GM21723 (cell line): ENCODE data around the gene SIGLEC15.
"Not testable (repeated sequence)": the region's sequence is repeated elsewhere in the genome, so short reads cannot be mapped to it uniquely, and the experiment has no call there.

Source experiments
- ATAC-seq: cut with Tn5 transposase; IDR thresholded peaks from one replicate; pipeline ENCODE4 v1.9.1; 2021; ENCODE audit warnings: mild to moderate bottlenecking, moderate library complexity; ENCODE audit not compliant: unreplicated experiment

Gene SIGLEC15

GRCh38 chr18:45825258-45826044 is at the start of gene SIGLEC15:
Gene SIGLEC15 (plus strand): TSS chr18:45825675. CDS start chr18:45825729, 54 bp downstream.
- no peak for ATAC-seq

GRCh38 chr18:45775743-45776142 is 49.7 kb upstream of the SIGLEC15 start:
- ATAC-seq: no peak

- ATAC-seq: no peak
These were observed 48.1 kb upstream of the SIGLEC15 start for GRCh38 chr18:45777393-45777792.

- no peak for ATAC-seq
These were observed 44.9 kb upstream of the SIGLEC15 start for GRCh38 chr18:45780568-45780967.

- no peak for ATAC-seq
These were observed 42.8 kb upstream of the SIGLEC15 start for GRCh38 chr18:45782662-45783061.

- no peak for ATAC-seq
These were observed 42.1 kb upstream of the SIGLEC15 start for GRCh38 chr18:45783097-45784075.

- no peak for ATAC-seq
These were observed 40.3 kb upstream of the SIGLEC15 start for GRCh38 chr18:45785134-45785533.

- ATAC-seq: no peak
These were observed 38.5 kb upstream of the SIGLEC15 start for GRCh38 chr18:45786941-45787340.

GRCh38 chr18:45787346-45787745 is 38.1 kb upstream of the SIGLEC15 start:
- ATAC-seq: no peak

GRCh38 chr18:45788861-45789260 is 36.6 kb upstream of the SIGLEC15 start:
- no peak for ATAC-seq

- ATAC-seq: no peak
These were observed 32.8 kb upstream of the SIGLEC15 start for GRCh38 chr18:45792506-45793263.

GRCh38 chr18:45793264-45793965 is 32.1 kb upstream of the SIGLEC15 start:
- no peak for ATAC-seq

GRCh38 chr18:45801416-45802004 is 24.0 kb upstream of the SIGLEC15 start:
- no peak for ATAC-seq

- no peak for ATAC-seq
These were observed 22.5 kb upstream of the SIGLEC15 start for GRCh38 chr18:45802814-45803492.

- ATAC-seq: no peak
These were observed 19.9 kb upstream of the SIGLEC15 start for GRCh38 chr18:45805551-45805950.

- no peak for ATAC-seq
These were observed 19.2 kb upstream of the SIGLEC15 start for GRCh38 chr18:45806226-45806625.

GRCh38 chr18:45807144-45807543 is 18.3 kb upstream of the SIGLEC15 start:
- ATAC-seq: not testable (repeated sequence)

GRCh38 chr18:45814733-45815132 is 10.7 kb upstream of the SIGLEC15 start:
- ATAC-seq: not testable (repeated sequence)

- ATAC-seq: no peak
These were observed 7.9 kb upstream of the SIGLEC15 start for GRCh38 chr18:45817543-45817942.
